WTC11 (cell line): Measurements from ENCODE around the gene STK32C. TPM values are rescaled to one million over a fixed set of nuclear protein-coding genes. Genes with fewer than 3 reads are reported as not detected.
A peak's percentile ranks its signal among the peaks of the same experiment; 100 is the strongest.

ENCODE experiments used
- ARID4B ChIP-seq: sonication (generic); formaldehyde crosslinking; IDR thresholded peaks from 2 replicates; pipeline ENCODE4 v1.8.0; 2023; ENCODE audit warnings: missing genetic modification reagents, mild to moderate bottlenecking, borderline replicate concordance
- ATF1 ChIP-seq: sonication (generic); formaldehyde crosslinking; IDR thresholded peaks from 2 replicates; pipeline ENCODE4 v1.8.1; 2023; ENCODE audit warnings: mild to moderate bottlenecking, moderate library complexity, missing genetic modification reagents
- CBFB ChIP-seq: sonication (generic); formaldehyde crosslinking; IDR thresholded peaks from 2 replicates; pipeline ENCODE4 v1.8.1; 2022; ENCODE audit warnings: mild to moderate bottlenecking, low read depth, missing genetic modification reagents
- CREB1 ChIP-seq: sonication (generic); formaldehyde crosslinking; IDR thresholded peaks from 2 replicates; pipeline ENCODE4 v1.8.0; 2023; ENCODE audit warnings: mild to moderate bottlenecking, missing genetic modification reagents
- E2F1 ChIP-seq: sonication (generic); formaldehyde crosslinking; IDR thresholded peaks from 2 replicates; pipeline ENCODE4 v1.8.0; 2022; ENCODE audit warnings: mild to moderate bottlenecking, missing genetic modification reagents
- E2F5 ChIP-seq: sonication (generic); formaldehyde crosslinking; IDR thresholded peaks from 2 replicates; pipeline ENCODE4 v1.8.1; 2022; ENCODE audit warnings: mild to moderate bottlenecking, moderate library complexity, missing genetic modification reagents
- FOXP4 ChIP-seq: sonication (generic); formaldehyde crosslinking; IDR thresholded peaks from 2 replicates; pipeline ENCODE4 v1.8.0; 2022; ENCODE audit warnings: mild to moderate bottlenecking, missing genetic modification reagents
- GTF2I ChIP-seq: fragments of 250-450 bp; sonication (Bioruptor Pico); conservative IDR thresholded peaks from 2 replicates; pipeline ENCODE4 v1.4.0; 2021; ENCODE audit warnings: mild to moderate bottlenecking
- IRF2 ChIP-seq: sonication (generic); formaldehyde crosslinking; IDR thresholded peaks from 2 replicates; pipeline ENCODE4 v1.8.0; 2022; ENCODE audit warnings: low read depth, missing genetic modification reagents, borderline replicate concordance
- MLX ChIP-seq: sonication (generic); formaldehyde crosslinking; IDR thresholded peaks from 2 replicates; pipeline ENCODE4 v1.8.1; 2023; ENCODE audit warnings: mild to moderate bottlenecking, missing genetic modification reagents, moderate library complexity
- MXD4 ChIP-seq: fragments of 250-450 bp; sonication (Bioruptor Pico); IDR thresholded peaks from 2 replicates; pipeline ENCODE4 v1.8.0; 2021; ENCODE audit warnings: mild to moderate bottlenecking, moderate library complexity, borderline replicate concordance
- MYBL2 ChIP-seq: sonication (generic); formaldehyde crosslinking; IDR thresholded peaks from 2 replicates; pipeline ENCODE4 v1.8.1; 2023; ENCODE audit warnings: mild to moderate bottlenecking, moderate library complexity, missing genetic modification reagents
- NR3C1 ChIP-seq: sonication (generic); formaldehyde crosslinking; conservative IDR thresholded peaks from 2 replicates; pipeline ENCODE4 v1.8.1; 2023; ENCODE audit warnings: low read depth, mild to moderate bottlenecking, missing genetic modification reagents
- PREB ChIP-seq: sonication (generic); formaldehyde crosslinking; IDR thresholded peaks from 2 replicates; pipeline ENCODE4 v1.8.1; 2022; ENCODE audit warnings: mild to moderate bottlenecking, missing genetic modification reagents, moderate library complexity, borderline replicate concordance
- SP1 ChIP-seq: sonication (generic); formaldehyde crosslinking; conservative IDR thresholded peaks from 2 replicates; pipeline ENCODE4 v1.8.1; 2022; ENCODE audit warnings: missing genetic modification reagents
- TCF7 ChIP-seq: sonication (generic); formaldehyde crosslinking; IDR thresholded peaks from 2 replicates; pipeline ENCODE4 v1.8.0; 2022; ENCODE audit warnings: mild to moderate bottlenecking, low read depth, missing genetic modification reagents, moderate library complexity
- TEAD1 ChIP-seq: sonication (generic); formaldehyde crosslinking; IDR thresholded peaks from 2 replicates; pipeline ENCODE4 v1.8.0; 2022; ENCODE audit warnings: mild to moderate bottlenecking, missing genetic modification reagents
- TP53 ChIP-seq: sonication (generic); formaldehyde crosslinking; IDR thresholded peaks from 2 replicates; pipeline ENCODE4 v1.8.1; 2023; ENCODE audit warnings: mild to moderate bottlenecking, missing genetic modification reagents
- USF2 ChIP-seq: sonication (generic); formaldehyde crosslinking; IDR thresholded peaks from 2 replicates; pipeline ENCODE4 v1.8.1; 2023; ENCODE audit warnings: mild to moderate bottlenecking, missing genetic modification reagents, moderate library complexity
- ZNF121 ChIP-seq: sonication (generic); formaldehyde crosslinking; IDR thresholded peaks from 2 replicates; pipeline ENCODE4 v1.8.0; 2023; ENCODE audit warnings: missing genetic modification reagents
- ZNF138 ChIP-seq: sonication (generic); formaldehyde crosslinking; conservative IDR thresholded peaks from 2 replicates; pipeline ENCODE4 v1.8.1; 2022; ENCODE audit warnings: mild to moderate bottlenecking, moderate library complexity, missing genetic modification reagents
- ZNF263 ChIP-seq: sonication (generic); formaldehyde crosslinking; IDR thresholded peaks from 2 replicates; pipeline ENCODE4 v1.8.1; 2022; ENCODE audit warnings: low read depth, mild to moderate bottlenecking, moderate library complexity, missing genetic modification reagents
- total RNA-seq: library from RNA; stranded (reverse); gene quantifications from 3 replicates; pipeline ENCODE4 v1.2.3, GENCODE V29; 2021

The STK32C gene
- total RNA-seq, 1 experiment from 2014 or later = 20.7 TPM

- TF ChIP-seq E2F5 (peak; percentile 81; the same call in 1 of the 2 replicates), ZNF138 (no peak), ATF1 (CRISPR knock-in tag) (no peak), SP1 (CRISPR knock-in tag) (no peak), ZNF121 (no peak), E2F1 (CRISPR knock-in tag) (no peak), GTF2I (CRISPR knock-in tag) (no peak), ZNF263 (CRISPR knock-in tag) (no peak), TP53 (CRISPR knock-in tag) (no peak), FOXP4 (CRISPR knock-in tag) (peak; percentile 81; the same call in 1 of the 2 replicates), NR3C1 (no peak), MYBL2 (CRISPR knock-in tag) (peak; percentile 91), ARID4B (0 out of 2 replicates have a peak, but pooled peaks have one; percentile 13), MXD4 (CRISPR knock-in tag) (no peak), USF2 (CRISPR knock-in tag) (peak; percentile 59), PREB (no peak), TCF7 (CRISPR knock-in tag) (no peak), TEAD1 (CRISPR knock-in tag) (0 out of 2 replicates have a peak, but pooled peaks have one; percentile 40), CBFB (CRISPR knock-in tag) (no peak), CREB1 (CRISPR knock-in tag) (no peak; the same call in 1 of the 2 replicates), MLX (CRISPR knock-in tag) (no peak), IRF2 (CRISPR knock-in tag) (no peak)
Observed at GRCh38 chr10:132308587-132309470, 1.1 kb upstream of the STK32C start (continued).
